H1 (cell line): Measurements from ENCODE around the gene INKA2. TPM values are rescaled to one million over a fixed set of nuclear protein-coding genes. Genes with fewer than 3 reads are reported as not detected.

Experiments used
- CBX8 ChIP-seq: fragments of 300-800, 300-1000 bp; sonication (generic); IDR thresholded peaks from 2 replicates; pipeline ENCODE4 v1.7.1; 2016; ENCODE audit warnings: low read depth, low read length, borderline replicate concordance
- CREB1 ChIP-seq: IDR thresholded peaks from 2 replicates; pipeline ENCODE4 v1.6.1; 2012; ENCODE audit warnings: inconsistent platforms
- SUZ12 ChIP-seq: fragments of 200-600 bp; sonication (generic); IDR thresholded peaks from 2 replicates; pipeline ENCODE4 v1.6.1; 2012; ENCODE audit warnings: mild to moderate bottlenecking, inconsistent platforms, low read length, moderate library complexity, mixed read lengths
- polyA plus RNA-seq, 7 experiments: library from polyadenylated mRNA; depleted of rRNA in 3 of 7; stranded (reverse) in 5 of 7; unstranded in 2 of 7; fragments of >200 nt in 5 of 7; fragments of 200-250 nt in 2 of 7; gene quantifications; 1 replicate in 5 of 7; 2 replicates in 1 of 7; 4 replicates in 1 of 7; pipeline versions ENCODE4 v1.2.1 to v1.2.3, GENCODE V29; 2011 to 2013; ENCODE audit warnings: missing spikeins in 2 of 7, mixed read lengths in 2 of 7
- total RNA-seq: library from RNA; stranded (reverse); fragmentation: NEBNext Ultra II Directional; extraction: Animal tissue kit (Norgen Biotek cat#: 25700); gene quantifications from 2 replicates; pipeline ENCODE4 v1.2.1, GENCODE V29; 2021

Gene INKA2
- total and polyA plus RNA-seq, 2 of the 8 experiments (the other 6 are each of a cell fraction or from before 2014, with no cell fraction given): 4.2 to 11.5 TPM

GRCh38 chr1:111750856-111751255 lies 11.7 kb upstream of the INKA2 start (continued):
- TF ChIP-seq SUZ12 (no peak), CBX8 (no peak), CREB1 (no peak)
